Mucosa of rectum (tissue), 2 donors: ENCODE results near the gene KRTAP10-5.
"Not testable (repeated sequence)": the region's sequence is repeated elsewhere in the genome, so short reads cannot be mapped to it uniquely, and the experiment has no call there.

Experiments used
- H3K27ac ChIP-seq, 2 donors: one replicate each; pipeline ENCODE4 v1.7.0; 2013; ENCODE audit warnings: inconsistent platforms in 2 of 2, low read depth in 2 of 2, low read length in 2 of 2
- H3K27me3 ChIP-seq, 2 donors: one replicate each; pipeline ENCODE4 v1.7.0; 2013; ENCODE audit warnings: low read length in 2 of 2; ENCODE audit not compliant: control insufficient read depth in 2 of 2, insufficient read depth in 2 of 2
- H3K36me3 ChIP-seq, 2 donors: one replicate each; pipeline ENCODE4 v1.7.0; 2013; ENCODE audit warnings: low read length in 2 of 2; ENCODE audit not compliant: control insufficient read depth in 2 of 2, insufficient read depth in 2 of 2
- H3K4me1 ChIP-seq, 2 donors: one replicate each; pipeline ENCODE4 v1.7.0; 2013; ENCODE audit warnings: low read length in 2 of 2, mild to moderate bottlenecking in 1 of 2; ENCODE audit not compliant: control insufficient read depth in 2 of 2, insufficient read depth in 2 of 2
- H3K4me3 ChIP-seq, 2 donors: one replicate each; pipeline ENCODE4 v1.7.0; 2013; ENCODE audit warnings: low read length in 2 of 2
- H3K9ac ChIP-seq, 2 donors: one replicate each; pipeline ENCODE4 v1.7.0; 2013; ENCODE audit warnings: low read length in 2 of 2, low read depth in 1 of 2, mild to moderate bottlenecking in 1 of 2
- H3K9me3 ChIP-seq, 2 donors: one replicate each; pipeline ENCODE4 v1.7.0; 2013; ENCODE audit warnings: low read length in 2 of 2; ENCODE audit not compliant: control insufficient read depth in 2 of 2
- donor health status: healthy.
- donor health status: Normal muscosa, but diverticular disease.

Gene KRTAP10-5

GRCh38 chr21:44600118-44600978, 19.9 kb upstream of the KRTAP10-5 start, which contains the start of gene KRTAP10-7:
KRTAP10-7 (plus strand) TSS chr21:44600597; CDS start chr21:44600622, 25 bp downstream.
- not testable (repeated sequence) for H3K9me3 ChIP-seq, H3K4me3 ChIP-seq, H3K4me1 ChIP-seq, H3K9ac ChIP-seq, H3K27ac ChIP-seq, H3K36me3 ChIP-seq
- peaks cover 2 to 12% of the 10 kb centered on the region in 2 donors for H3K27me3 ChIP-seq

- H3K9ac ChIP-seq, result no peak overlapping the region
- no peaks in the 10 kb centered on the region for H3K4me1 ChIP-seq
Observed at GRCh38 chr21:44599264-44600029, 19.0 kb upstream of the KRTAP10-5 start.

GRCh38 chr21:44598061-44598460, 17.7 kb upstream of the KRTAP10-5 start:
- H3K4me1 ChIP-seq, result no peaks in the 10 kb centered on the region
- H3K27ac ChIP-seq, result no peak overlapping the region
- no peak overlapping the region for H3K4me3 ChIP-seq
- no peaks in the 10 kb centered on the region for H3K36me3 ChIP-seq
- H3K27me3 ChIP-seq, result peaks cover 2 to 20% of the 10 kb centered on the region in 2 donors
- no peak overlapping the region for H3K9ac ChIP-seq
- no peaks in the 10 kb centered on the region for H3K9me3 ChIP-seq

More at GRCh38 chr21:44599264-44600029, 19.0 kb upstream of the KRTAP10-5 start:
- Histone ChIP-seq H3K27ac (no peak overlapping the region), H3K9me3 (no peaks in the 10 kb centered on the region), H3K27me3 (peaks cover 2 to 12% of the 10 kb centered on the region in 2 donors), H3K36me3 (no peaks in the 10 kb centered on the region), H3K4me3 (no peak overlapping the region)

GRCh38 chr21:44596068-44596725, 15.8 kb upstream of the KRTAP10-5 start:
- Histone ChIP-seq H3K9ac (no peak overlapping the region), H3K27me3 (peaks cover 0 to 28% of the 10 kb centered on the region in 2 donors), H3K27ac (no peak overlapping the region), H3K9me3 (no peaks in the 10 kb centered on the region), H3K36me3 (no peaks in the 10 kb centered on the region), H3K4me1 (no peaks in the 10 kb centered on the region), H3K4me3 (no peak overlapping the region)

GRCh38 chr21:44595524-44595923, 15.1 kb upstream of the KRTAP10-5 start:
- no peak overlapping the region for H3K4me3 ChIP-seq
- H3K9ac ChIP-seq, result no peak overlapping the region
- peaks cover 0 to 28% of the 10 kb centered on the region in 2 donors for H3K27me3 ChIP-seq
- H3K36me3 ChIP-seq, result no peaks in the 10 kb centered on the region
- H3K4me1 ChIP-seq, result no peaks in the 10 kb centered on the region
- H3K9me3 ChIP-seq, result no peaks in the 10 kb centered on the region
- H3K27ac ChIP-seq, result no peak overlapping the region

- H3K27ac ChIP-seq, result no peak overlapping the region
- no peak overlapping the region for H3K9ac ChIP-seq
- H3K27me3 ChIP-seq, result peaks cover 0 to 22% of the 10 kb centered on the region in 2 donors
- no peaks in the 10 kb centered on the region for H3K9me3 ChIP-seq
- no peaks in the 10 kb centered on the region for H3K36me3 ChIP-seq
- H3K4me3 ChIP-seq, result no peak overlapping the region
- H3K4me1 ChIP-seq, result no peaks in the 10 kb centered on the region
Observed at GRCh38 chr21:44594406-44594916, 14.1 kb upstream of the KRTAP10-5 start.

- Histone ChIP-seq H3K4me3 (no peak overlapping the region), H3K27ac (no peak overlapping the region), H3K4me1 (no peaks in the 10 kb centered on the region), H3K27me3 (peaks cover 0 to 22% of the 10 kb centered on the region in 2 donors), H3K9ac (no peak overlapping the region), H3K9me3 (no peaks in the 10 kb centered on the region), H3K36me3 (no peaks in the 10 kb centered on the region)
Observed at GRCh38 chr21:44593598-44594405, 13.4 kb upstream of the KRTAP10-5 start.

- H3K27me3 ChIP-seq, result peaks cover 0 to 22% of the 10 kb centered on the region in 2 donors
- no peaks in the 10 kb centered on the region for H3K4me1 ChIP-seq
- H3K4me3 ChIP-seq, result no peak within 1 kb of the TSS
- H3K9ac ChIP-seq, result no peak within 1 kb of the TSS
- H3K27ac ChIP-seq, result no peak within 1 kb of the TSS
- no peaks in the 10 kb centered on the region for H3K9me3 ChIP-seq
- no peaks in the 10 kb centered on the region for H3K36me3 ChIP-seq
Observed at GRCh38 chr21:44592446-44593311, 12.3 kb upstream of the KRTAP10-5 start, which contains the start of gene KRTAP10-6. KRTAP10-6 (minus strand) TSS chr21:44592505; CDS start chr21:44592484, 21 bp downstream.

GRCh38 chr21:44591801-44592130, 11.4 kb upstream of the KRTAP10-5 start:
- not testable (repeated sequence) for H3K4me1 ChIP-seq, H3K9ac ChIP-seq, H3K36me3 ChIP-seq, H3K27ac ChIP-seq, H3K9me3 ChIP-seq, H3K4me3 ChIP-seq
- peaks cover 0 to 22% of the 10 kb centered on the region in 2 donors for H3K27me3 ChIP-seq
